ENCODE measurements around the gene KLC3. TPM values are rescaled to one million over a fixed set of nuclear protein-coding genes. Genes with fewer than 3 reads are reported as not detected.
"Not testable (repeated sequence)": the region's sequence is repeated elsewhere in the genome, so short reads cannot be mapped to it uniquely, and the experiment has no call there.

The KLC3 gene
- total and polyA plus RNA-seq, 4 donors: 0.80 to 2.2 (median 1.4) TPM

DNA sequence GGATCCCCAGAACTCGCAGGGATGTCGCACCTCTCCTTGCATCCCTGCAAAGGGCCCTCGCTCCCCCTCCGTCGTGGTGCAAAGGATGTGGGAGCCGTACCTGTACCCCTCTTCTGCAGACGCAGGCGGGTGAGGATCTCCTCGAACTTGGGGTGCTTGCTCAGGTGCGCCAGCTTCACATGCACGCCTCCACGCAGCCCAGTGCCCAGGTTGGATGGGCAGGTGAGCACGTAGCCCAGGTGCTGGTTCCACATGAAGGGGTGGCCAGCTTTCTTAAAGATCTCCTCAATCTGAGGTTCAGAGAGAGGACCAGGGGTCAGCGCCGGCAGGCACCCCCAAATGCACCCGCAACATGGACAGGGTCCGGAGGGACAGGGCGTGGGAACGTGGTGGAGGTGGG, 33.2 kb upstream of the KLC3 start:
- ATAC-seq (ENCODE audit: insufficient read depth, low FRiP score): no peak
- Histone ChIP-seq H3K4me1 (ENCODE audit: control insufficient read depth in 5 of 5, insufficient read depth in 5 of 5, low read length in 5 of 5) (no peaks in the 10 kb centered on the region), H3K36me3 (ENCODE audit: control insufficient read depth in 4 of 4, insufficient read depth in 4 of 4, low read length in 4 of 4) (peaks cover 0 to 6% (median 0%) of the 10 kb centered on the region in 4 donors), H3K27ac (ENCODE audit: low read depth in 1 of 2, low read length in 1 of 2) (no peak overlapping the region), H3K27me3 (ENCODE audit: control insufficient read depth in 3 of 3, insufficient read depth in 3 of 3, low read length in 2 of 3) (no peaks in the 10 kb centered on the region), H3K9me3 (ENCODE audit: control insufficient read depth in 4 of 4, insufficient read depth in 3 of 4, low read length in 3 of 4) (no peaks in the 10 kb centered on the region), H3K9ac (ENCODE audit: insufficient read depth in 1 of 2, low read length in 2 of 2) (no peak overlapping the region), H3K4me3 (no peak overlapping the region)
- TF ChIP-seq, protein P1, sequence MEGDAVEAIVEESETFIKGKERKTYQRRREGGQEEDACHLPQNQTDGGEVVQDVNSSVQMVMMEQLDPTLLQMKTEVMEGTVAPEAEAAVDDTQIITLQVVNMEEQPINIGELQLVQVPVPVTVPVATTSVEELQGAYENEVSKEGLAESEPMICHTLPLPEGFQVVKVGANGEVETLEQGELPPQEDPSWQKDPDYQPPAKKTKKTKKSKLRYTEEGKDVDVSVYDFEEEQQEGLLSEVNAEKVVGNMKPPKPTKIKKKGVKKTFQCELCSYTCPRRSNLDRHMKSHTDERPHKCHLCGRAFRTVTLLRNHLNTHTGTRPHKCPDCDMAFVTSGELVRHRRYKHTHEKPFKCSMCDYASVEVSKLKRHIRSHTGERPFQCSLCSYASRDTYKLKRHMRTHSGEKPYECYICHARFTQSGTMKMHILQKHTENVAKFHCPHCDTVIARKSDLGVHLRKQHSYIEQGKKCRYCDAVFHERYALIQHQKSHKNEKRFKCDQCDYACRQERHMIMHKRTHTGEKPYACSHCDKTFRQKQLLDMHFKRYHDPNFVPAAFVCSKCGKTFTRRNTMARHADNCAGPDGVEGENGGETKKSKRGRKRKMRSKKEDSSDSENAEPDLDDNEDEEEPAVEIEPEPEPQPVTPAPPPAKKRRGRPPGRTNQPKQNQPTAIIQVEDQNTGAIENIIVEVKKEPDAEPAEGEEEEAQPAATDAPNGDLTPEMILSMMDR (IDR thresholded peaks at IDR 0.05; ENCODE audit: control extremely low read depth, extremely low read depth): no peak
- DNase-seq: no peak
- 89 to 91% methylated on average over 19 of the region's 19 CpGs for WGBS, 2 donors

DNA sequence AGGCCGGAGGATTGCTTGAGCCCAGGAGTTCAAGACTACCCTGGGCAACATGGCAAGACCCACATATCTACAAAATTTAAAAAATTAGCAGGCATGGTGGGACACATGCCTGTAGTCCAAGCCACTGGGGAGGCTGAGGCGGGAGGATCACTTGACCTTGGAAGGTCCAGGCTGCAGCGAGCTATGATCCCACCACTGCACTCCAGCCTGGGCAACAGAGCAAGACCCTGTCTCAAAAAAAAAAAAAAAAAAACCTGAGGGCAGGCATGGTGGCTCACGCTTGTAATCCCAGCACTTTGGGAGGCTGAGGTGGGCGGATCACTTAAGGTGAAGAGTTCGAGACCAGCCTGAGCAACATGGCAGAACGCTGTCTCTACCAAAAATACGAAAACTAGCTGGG, 31.2 kb upstream of the KLC3 start:
- H3K9ac ChIP-seq (ENCODE audit: insufficient read depth in 1 of 2, low read length in 2 of 2); H3K4me3 ChIP-seq; ATAC-seq (ENCODE audit: insufficient read depth, low FRiP score); H3K36me3 ChIP-seq (ENCODE audit: control insufficient read depth in 4 of 4, insufficient read depth in 4 of 4, low read length in 4 of 4); H3K4me1 ChIP-seq (ENCODE audit: control insufficient read depth in 5 of 5, insufficient read depth in 5 of 5, low read length in 5 of 5); H3K9me3 ChIP-seq (ENCODE audit: control insufficient read depth in 4 of 4, insufficient read depth in 3 of 4, low read length in 3 of 4); H3K27me3 ChIP-seq (ENCODE audit: control insufficient read depth in 3 of 3, insufficient read depth in 3 of 3, low read length in 2 of 3); DNase-seq: not testable (repeated sequence)
- H3K27ac ChIP-seq (ENCODE audit: low read depth in 1 of 2, low read length in 1 of 2): peak overlapping the region in 1 of 2 donors; percentile 35
- 95 to 96% methylated on average over 8 of the region's 8 CpGs for WGBS, 2 donors

DNA sequence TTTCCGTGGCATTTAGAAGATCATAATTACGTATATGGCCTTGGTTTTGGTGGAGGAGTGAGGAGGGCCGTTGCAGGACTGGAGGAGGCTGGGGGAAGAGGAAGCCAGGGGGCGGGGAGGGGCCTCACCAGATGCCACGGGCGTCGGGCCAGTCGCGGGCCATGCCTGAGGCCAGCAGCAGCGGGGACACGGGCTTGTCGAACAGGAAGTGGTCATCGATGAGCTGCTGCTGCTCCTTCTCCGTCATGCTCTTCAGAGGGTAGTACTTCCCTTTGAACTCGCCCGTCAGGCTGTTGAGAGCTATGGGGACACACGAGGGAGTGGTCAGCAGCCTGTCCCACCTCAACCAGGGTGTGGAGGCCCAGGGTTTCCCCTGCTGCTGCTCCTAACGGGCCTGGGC, 28.9 kb upstream of the KLC3 start:
- WGBS, 2 donors: 15 to 23% methylated on average over 18 of the region's 18 CpGs
- TF ChIP-seq, protein P1 (IDR thresholded peaks at IDR 0.05; ENCODE audit: control extremely low read depth, extremely low read depth): no peak
- Histone ChIP-seq H3K4me1 (ENCODE audit: control insufficient read depth in 5 of 5, insufficient read depth in 5 of 5, low read length in 5 of 5) (no peaks in the 10 kb centered on the region), H3K27ac (ENCODE audit: low read depth in 1 of 2, low read length in 1 of 2) (no peak overlapping the region), H3K9ac (ENCODE audit: insufficient read depth in 1 of 2, low read length in 2 of 2) (no peak overlapping the region), H3K36me3 (ENCODE audit: control insufficient read depth in 4 of 4, insufficient read depth in 4 of 4, low read length in 4 of 4) (no peaks in the 10 kb centered on the region), H3K4me3 (no peak overlapping the region), H3K9me3 (ENCODE audit: control insufficient read depth in 4 of 4, insufficient read depth in 3 of 4, low read length in 3 of 4) (no peaks in the 10 kb centered on the region), H3K27me3 (ENCODE audit: control insufficient read depth in 3 of 3, insufficient read depth in 3 of 3, low read length in 2 of 3) (peaks cover 0 to 2% (median 0%) of the 10 kb centered on the region in 3 donors)
- DNase-seq (peak; percentile 55 to 63 (median 56)), ATAC-seq (ENCODE audit: insufficient read depth, low FRiP score) (no peak)

DNA sequence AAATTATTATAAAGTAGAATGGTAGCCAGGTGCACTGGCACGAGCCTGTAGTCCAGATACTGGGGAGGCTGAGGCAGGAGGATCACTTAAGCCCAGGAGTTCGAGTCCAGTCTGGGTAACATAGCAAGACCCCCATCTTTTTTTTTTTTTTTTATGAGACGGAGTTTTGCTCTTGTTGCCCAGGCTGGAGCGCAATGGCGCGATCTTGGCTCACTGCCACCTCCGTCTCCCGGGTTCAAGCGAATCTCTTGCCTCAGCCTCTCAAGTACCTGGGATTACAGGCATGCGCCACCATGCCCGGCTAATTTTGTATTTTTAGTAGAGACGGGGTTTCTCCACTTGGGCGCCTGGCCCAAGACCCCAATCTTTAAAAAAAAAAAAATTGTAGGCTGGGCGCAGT, 28.3 kb upstream of the KLC3 start:
- 88 to 90% methylated on average over 14 of the region's 14 CpGs for WGBS, 2 donors
- not testable (repeated sequence) for H3K4me3 ChIP-seq; H3K9ac ChIP-seq (ENCODE audit: insufficient read depth in 1 of 2, low read length in 2 of 2); H3K36me3 ChIP-seq (ENCODE audit: control insufficient read depth in 4 of 4, insufficient read depth in 4 of 4, low read length in 4 of 4); H3K27me3 ChIP-seq (ENCODE audit: control insufficient read depth in 3 of 3, insufficient read depth in 3 of 3, low read length in 2 of 3); H3K27ac ChIP-seq (ENCODE audit: low read depth in 1 of 2, low read length in 1 of 2); H3K9me3 ChIP-seq (ENCODE audit: control insufficient read depth in 4 of 4, insufficient read depth in 3 of 4, low read length in 3 of 4); ATAC-seq (ENCODE audit: insufficient read depth, low FRiP score); DNase-seq; H3K4me1 ChIP-seq (ENCODE audit: control insufficient read depth in 5 of 5, insufficient read depth in 5 of 5, low read length in 5 of 5)
